OCI-LY3 (cell line): ENCODE measurements around the gene IL1RL2.

ENCODE experiments used
- EZH2phosphoT487 ChIP-seq: fragments of 200-600 bp; shearing (Covaris generic); IDR thresholded peaks from 2 replicates; pipeline ENCODE4 v1.6.1; 2018; ENCODE audit warnings: antibody characterized with exemption, mixed run types, low read depth
- TF ChIP-seq, protein P1 (sequence below): fragments of 200-600, 300-600 bp; sonication (generic); IDR thresholded peaks from 2 replicates; pipeline ENCODE4 v1.5.1; 2014; ENCODE audit warnings: antibody characterized with exemption, low read length, low read depth

DNA sequence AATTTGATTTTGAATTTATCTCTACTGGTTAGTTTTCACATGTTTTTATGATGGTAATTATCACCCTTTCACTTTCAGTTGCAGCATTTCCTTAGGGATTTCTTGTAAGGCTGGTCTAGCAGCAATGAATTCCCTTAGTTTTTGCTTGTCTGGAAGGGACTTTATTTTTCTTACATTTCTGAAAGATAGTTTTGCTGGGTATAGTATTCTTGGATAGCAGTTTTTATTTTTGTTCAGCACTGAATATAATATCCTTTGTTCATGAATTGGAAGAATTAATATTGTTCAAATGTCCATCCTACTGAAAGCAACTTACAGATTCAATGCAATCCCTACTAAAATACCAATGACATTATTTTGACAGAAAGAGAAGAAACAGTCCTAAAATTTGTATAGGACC, 30.2 kb downstream of the IL1RL2 start:
- TF ChIP-seq, protein P1, sequence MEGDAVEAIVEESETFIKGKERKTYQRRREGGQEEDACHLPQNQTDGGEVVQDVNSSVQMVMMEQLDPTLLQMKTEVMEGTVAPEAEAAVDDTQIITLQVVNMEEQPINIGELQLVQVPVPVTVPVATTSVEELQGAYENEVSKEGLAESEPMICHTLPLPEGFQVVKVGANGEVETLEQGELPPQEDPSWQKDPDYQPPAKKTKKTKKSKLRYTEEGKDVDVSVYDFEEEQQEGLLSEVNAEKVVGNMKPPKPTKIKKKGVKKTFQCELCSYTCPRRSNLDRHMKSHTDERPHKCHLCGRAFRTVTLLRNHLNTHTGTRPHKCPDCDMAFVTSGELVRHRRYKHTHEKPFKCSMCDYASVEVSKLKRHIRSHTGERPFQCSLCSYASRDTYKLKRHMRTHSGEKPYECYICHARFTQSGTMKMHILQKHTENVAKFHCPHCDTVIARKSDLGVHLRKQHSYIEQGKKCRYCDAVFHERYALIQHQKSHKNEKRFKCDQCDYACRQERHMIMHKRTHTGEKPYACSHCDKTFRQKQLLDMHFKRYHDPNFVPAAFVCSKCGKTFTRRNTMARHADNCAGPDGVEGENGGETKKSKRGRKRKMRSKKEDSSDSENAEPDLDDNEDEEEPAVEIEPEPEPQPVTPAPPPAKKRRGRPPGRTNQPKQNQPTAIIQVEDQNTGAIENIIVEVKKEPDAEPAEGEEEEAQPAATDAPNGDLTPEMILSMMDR: no peak
- TF ChIP-seq EZH2phosphoT487: no peak
